OCI-M1 (cell line): ENCODE measurements around the gene TOPAZ1.
"Not testable (repeated sequence)": the region's sequence is repeated elsewhere in the genome, so short reads cannot be mapped to it uniquely, and the experiment has no call there.

Source experiments
- DNase-seq: peaks from one replicate; lab custom pipeline; 2025; lab: John Stamatoyannopoulos, UW

The TOPAZ1 gene

DNA sequence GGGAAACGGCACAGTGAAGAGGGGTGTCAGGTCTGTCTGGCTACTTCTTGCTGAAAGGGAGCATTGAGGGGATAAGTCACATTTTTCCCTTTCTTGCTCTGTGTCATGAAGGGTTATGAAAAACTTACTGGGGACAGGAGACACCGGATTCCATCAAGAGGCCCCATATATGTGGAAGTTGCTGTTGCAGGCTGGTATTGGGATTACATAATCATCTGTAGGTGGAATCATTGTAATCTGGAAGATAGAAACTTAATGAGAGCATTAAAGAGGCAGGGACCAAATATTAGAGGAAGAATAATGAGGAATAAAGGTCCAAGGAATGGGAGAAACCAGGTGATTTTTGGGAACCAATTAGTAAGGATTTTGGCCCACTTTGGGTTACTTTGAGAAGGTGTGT lies 92.6 kb downstream of the TOPAZ1 start:
- DNase-seq, result no peak

DNA sequence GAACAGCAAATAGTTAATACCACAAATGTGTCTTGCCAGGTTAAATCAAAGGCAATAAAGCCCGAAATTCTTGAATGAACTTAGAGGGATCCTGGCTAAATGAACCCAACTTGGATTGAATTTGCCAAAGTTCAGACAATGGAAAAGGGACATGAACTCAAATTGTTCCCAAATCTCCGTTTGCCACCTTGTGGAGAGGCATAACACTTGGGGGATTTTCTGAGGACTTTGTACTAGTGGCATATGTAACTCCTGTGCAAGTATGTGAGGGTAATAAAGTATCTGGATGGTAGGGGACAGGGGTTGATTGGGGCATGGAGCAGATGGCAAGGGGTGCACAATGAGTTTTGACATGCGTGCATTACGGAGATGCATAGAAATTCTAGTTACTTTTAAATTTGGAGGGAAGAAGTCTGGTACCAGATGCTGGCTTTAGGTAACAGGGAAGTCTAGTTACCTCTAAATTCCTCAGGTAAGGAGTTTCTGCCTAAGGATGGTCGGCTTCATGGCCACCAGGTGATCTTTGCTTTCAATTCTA lies 95.6 kb downstream of the TOPAZ1 start:
- peak; percentile 28 for DNase-seq

DNA sequence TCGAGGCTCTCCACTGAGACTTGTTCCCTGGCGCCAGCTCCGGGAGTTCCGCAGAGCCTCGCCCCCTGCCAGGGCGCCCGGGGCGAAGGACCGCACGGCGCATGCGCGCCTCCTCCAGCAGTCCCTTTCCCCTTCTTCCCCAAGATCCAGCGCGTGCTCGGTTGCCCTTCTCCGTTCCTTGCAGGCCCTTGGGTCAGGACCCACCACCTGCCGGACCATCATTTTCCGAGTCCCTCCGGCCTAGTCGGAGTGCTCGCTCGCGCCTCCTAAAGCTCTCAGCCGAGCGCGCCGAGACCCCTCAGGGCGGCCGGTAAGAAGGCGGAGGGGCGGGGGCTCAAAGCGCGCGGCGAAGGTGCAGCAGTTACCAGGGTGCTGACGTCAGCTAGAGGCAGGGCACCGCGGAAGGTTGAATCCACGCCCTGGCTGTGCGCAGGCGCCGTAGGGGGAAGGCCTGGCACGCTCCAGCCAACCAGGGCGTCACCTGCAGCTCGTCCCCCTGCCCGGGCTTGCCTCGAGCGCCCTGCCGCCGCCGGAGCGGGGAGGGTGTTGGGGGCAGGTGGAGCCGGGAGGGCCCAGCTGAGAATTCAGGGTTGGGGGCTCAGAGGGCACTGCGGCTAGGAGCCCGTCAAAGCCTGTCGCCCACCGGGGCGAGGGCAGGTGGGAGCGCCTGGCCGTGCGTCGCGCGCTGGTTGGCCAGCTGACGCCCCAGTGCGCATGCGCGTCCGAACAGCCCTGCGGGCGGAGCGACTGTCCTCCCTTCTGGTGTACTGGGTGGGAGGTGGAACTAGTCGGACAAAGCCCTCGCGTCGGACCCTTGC lies 96.5 kb downstream of the TOPAZ1 start, which contains the start of gene TCAIM:
Gene TCAIM (plus strand): TSS at position 757 of the 818 bp plus-strand sequence. CDS start 16,017 bp downstream, outside the sequence.
- peak; percentile 97 for DNase-seq

DNA sequence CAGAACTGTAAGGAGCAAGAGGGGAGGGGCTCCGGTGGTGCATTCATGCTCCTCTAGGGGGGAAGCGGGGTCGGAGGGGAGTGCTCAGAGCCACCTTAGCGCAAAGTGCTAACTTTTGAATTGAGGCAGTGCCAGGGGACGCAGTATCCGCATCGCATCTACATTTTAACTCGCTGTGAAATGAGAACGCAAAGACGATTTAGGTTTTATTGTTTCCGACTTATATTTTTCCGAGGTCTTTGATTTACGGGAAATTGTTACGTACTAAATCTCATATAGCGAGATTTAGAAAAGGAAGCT lies 97.1 kb downstream of the TOPAZ1 start:
- DNase-seq, result no peak

DNA sequence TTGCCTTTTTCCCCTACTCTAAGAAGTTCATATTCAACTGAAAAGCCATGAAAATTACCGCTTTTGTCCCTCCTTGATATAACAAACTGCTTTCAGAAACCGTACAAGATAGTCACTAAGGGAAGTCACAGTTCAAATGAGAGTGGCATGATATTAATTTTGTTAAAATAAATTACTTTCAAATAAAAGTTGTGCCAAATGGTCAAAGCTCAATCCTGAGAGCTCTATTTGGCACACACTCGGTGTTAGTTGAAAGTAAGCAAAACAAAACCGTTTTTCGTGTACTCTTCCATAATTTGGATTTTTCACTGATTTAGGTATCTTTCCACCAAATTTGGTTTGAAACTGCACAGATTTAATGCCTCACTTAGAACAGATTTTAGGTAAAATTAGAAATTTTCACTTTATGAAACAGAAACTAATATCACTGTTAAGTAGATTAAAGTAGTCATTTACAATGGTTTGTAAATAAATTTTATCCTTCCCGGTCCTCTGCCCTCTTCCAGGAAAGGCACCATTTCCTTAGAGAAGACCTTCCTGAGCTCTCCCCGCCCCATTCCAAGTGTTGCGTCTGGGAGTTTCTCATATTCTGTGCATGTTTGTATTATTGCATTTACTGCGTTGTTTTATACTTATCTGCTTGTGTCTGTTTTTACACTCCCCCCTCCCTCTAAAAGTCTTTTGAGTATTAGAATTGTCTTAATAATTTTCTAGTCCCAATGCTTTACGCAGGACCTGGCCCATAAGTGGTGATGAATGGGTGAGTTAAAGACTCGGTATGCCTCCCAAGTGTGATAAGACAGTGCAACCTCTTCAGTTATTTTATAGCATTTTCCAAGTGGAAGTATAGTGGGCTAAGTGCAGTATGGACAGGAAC lies 97.7 kb downstream of the TOPAZ1 start:
- DNase-seq, result no peak

DNA sequence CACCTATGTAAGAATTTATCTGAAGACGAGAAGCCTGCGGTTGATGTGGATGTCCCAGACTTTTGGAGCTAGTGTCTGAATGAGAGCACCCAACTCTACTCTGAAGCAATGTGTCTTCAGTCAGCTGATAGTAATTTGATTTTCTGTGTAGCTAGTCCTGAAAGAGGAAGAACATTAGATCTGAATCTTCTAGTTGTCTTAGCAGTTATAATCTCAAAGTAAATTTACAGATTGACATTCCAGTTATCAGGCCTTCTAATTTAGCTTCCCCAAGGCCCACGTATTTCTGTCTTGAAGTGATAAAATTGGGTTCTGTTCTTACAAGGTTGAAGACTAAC lies 98.3 kb downstream of the TOPAZ1 start:
- peak; percentile 63 for DNase-seq

DNA sequence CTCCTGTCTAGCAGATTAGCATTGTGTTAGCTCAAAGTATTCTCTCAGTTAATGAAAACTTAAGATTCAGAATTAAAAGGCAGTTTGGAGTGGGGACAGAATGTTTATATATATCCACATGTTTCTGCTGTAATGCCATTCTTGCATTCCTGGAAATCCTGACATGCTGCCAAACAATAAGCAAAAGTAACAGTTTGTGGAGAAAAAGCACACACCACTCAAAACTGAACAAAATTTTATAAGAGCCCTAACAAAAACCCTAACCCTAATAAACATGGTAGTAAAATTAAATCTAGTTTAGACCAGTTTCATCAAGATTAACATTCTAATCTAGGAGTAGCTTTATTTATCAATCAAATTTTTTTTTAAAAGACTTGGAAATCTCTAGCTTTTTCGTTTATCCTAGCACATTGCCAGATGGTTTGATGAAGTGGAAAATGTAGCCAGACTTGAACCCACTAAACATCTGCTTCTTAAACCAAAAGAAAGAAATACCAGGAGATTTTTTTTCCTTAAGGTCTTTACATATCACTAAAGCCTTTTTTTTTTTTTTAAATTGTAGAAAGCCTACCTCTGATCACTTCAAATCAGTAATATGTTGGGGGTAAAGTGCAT lies 100.6 kb downstream of the TOPAZ1 start:
- DNase-seq, result no peak

DNA sequence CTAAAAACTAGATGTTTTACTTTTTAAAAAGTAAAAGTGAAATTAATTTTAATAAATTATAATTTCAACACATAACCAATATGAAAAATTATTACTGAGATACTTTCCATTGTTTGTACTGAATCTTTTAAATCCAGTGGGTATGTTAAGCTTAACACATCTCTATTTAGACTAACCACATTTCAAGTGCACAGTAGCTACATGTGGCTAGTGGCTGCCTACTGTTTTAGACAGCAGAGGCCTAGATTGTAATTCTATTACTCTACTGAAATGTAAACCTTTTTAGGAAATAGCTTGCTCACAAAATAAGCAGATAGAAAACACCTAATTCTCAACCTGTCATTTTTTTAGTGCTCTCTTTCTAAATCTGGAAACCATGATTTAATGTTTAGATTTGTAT lies 101.7 kb downstream of the TOPAZ1 start:
- DNase-seq, result no peak

DNA sequence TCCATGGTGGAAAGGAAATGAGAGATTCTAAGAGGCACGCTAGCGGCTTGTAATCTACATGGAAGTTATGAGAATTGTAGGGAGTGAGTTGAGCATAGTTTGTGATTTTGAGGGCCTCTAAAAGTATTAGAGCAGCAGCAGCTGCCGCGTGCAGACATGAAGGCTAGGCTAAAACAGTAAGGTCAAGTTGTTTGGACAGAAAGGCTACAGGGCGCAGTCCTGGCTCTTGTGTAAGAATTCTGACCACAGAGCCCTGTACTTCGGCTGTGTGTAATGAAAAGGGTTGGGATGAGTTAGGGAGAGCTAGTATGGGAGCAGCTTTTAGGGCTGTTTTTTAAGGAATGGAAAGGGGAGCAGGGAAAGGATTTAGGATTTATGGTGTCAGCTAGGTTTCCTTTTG lies 104.9 kb downstream of the TOPAZ1 start:
- not testable (repeated sequence) for DNase-seq

DNA sequence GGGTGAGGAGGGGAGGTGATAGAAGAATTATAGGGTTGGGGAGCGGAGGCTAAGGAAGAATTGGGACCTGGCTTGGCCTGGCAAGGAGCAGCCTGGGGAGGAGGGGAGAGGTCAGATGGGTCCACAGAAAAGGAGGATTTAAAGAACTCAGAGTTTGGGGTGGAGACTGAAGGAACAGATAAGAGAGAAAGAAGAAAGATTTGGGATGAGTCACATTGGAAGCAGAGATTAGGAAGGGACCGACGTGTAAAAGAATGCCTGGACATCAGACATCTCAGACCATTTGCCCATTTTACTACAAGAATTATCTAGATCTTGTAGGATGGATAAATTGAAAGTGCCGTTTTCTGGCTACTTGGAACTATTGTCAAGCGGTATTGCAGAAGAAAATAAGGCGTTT lies 107.3 kb downstream of the TOPAZ1 start:
- DNase-seq, result no peak

DNA sequence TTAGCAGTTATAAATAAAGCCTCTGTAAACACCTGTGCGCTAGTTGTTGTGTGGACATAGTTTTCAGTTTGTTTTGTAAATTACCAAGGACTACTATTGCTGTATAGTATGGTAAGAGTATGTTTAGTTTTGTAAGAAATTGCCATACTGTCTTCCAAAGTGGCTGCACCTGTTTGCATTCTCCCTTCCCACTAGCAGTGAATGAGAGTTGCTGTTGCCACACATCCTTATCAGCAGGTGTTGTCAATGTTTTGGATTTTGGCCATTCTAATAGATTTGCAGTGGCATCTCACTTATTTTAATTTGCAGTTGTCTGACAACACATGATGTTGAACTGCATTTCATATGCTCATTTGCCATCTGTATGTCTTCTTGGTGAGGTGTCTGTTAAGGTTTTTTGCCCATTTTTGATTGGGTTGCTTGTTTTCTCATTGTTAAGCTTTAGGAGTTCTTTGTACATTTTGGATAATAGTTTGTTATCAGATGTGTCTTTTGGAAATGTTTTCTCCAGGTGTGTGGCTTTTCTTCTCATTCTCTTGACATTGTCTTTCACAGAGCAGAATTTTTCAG lies 111.8 kb downstream of the TOPAZ1 start:
- DNase-seq, result no peak

DNA sequence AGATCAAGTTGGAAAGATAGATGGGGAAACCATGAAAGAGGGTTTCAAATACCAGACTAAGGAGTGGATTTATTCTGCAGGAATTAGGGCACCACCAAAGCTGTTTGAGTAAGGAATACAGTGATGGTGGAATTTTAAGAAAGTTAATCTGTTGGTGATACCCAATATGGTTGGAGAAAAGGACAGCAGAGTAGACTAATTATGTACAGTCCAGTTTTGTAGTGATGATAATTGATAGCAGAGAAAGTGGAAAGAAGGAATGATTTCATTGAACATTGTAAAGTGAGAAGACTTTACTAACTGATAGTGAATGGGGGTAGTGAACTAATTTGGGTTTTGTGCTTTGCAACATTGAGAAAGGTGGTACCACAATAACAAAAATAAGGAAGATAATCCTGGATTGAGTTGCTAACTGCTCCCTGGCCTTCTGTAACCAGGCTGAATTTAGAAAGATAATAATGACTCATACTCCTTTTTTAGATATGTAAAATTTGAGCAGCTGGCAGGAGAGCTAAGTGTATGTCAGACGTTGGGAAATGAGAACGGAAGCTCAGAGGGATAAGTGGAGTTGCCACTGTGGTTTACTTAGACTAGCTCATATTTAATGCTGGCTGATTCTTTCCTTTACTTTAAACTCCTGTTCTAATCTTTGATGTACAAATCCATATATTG lies 113.8 kb downstream of the TOPAZ1 start:
- peak; percentile 80 for DNase-seq

DNA sequence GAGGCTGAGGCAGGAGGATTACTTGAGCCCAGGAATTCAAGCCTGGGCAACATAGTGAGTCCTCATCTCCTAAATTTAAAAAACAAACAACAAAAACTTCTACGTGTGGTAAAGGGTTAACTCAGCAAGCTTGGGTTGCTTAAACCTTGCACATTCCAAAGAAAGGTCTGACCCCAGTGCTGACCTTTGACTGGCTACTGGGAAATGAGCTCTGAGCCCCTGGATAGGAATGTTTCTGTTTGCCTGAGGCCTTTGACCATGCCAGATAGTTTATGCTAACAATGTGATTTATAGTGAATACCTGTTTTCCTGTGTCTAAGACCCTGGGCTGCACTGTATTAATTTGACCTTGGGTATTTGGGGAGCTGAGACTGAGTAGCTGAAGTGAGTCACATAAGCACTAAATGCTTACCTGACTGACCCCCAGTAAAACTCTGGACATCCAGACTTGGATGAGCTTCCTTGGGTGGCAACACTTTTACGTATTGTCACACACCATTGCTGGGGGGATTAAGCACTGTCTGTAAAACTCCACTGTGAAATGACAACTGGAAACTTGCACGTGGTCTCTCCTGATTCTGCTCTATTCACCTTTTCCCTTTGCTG lies 117.6 kb downstream of the TOPAZ1 start:
- no peak for DNase-seq

DNA sequence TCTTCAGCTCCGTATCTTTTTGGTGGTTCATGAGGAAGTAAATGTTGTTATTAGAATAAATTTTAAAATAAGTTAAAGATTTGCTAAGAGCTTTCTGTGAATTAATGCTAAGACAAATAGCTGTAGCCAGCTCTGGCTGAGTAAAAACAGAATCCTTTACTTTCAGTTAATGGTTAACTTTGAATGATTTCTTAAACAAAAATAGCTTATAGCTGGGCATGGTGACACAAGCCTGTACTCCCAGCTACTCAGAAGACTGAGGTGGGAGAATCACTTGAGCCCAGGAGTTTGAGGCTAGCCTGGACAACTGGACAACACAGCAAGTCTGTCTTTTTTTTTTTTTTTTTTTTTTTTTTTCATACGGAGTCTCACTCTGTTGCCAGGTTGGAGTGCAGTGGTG lies 121.9 kb downstream of the TOPAZ1 start:
- no peak for DNase-seq

DNA sequence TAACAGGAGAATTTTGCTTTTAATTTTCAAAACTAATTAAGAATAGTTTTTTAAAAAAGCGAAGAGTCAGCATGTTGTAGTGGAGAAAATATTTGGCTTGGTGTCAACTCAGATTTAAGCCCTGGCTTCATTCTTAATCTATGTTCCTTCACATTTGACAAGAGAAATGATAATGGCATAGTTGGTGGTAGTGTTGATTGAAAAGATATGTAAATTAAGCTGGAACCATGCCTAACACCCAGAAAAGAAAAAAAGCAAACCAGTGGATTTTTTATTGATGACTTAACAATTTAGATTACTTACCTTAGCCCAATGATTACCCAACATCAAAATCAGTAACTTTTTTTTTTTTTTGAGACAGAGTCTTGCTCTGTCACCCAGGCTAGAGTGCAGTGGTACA lies 124.3 kb downstream of the TOPAZ1 start:
- no peak for DNase-seq

DNA sequence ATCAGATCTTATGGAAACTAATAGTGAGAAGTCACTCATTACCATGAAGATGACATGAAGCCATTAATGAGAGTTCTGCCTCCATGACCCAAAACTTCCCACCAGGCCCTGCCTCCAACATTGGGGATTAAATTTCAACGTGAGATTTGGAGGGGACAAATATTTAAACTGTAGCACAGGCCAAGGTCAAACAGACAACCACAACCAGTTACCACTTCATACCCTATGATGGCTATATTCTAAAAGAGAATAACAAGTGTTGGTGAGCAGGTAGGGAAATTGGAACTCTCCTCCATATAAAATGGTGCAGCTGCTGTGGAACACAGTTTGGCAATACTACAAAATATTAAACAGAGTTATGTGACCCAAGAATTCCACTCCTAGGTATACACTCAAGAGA lies 133.8 kb downstream of the TOPAZ1 start:
- DNase-seq, result no peak
